ENCODE data around the gene TRPV5. TPM values are rescaled to one million over a fixed set of nuclear protein-coding genes. Genes with fewer than 3 reads are reported as not detected.

Gene TRPV5
- total RNA-seq, 1 donor from 2014 or later, result not detected

GRCh38 chr7:142917447-142917846 is 16.1 kb downstream of the TRPV5 start:
- Mint-ChIP-seq H3K9me3 (ENCODE audit: unreplicated experiment) (no peaks in the 10 kb centered on the region), H3K27me3 (ENCODE audit: unreplicated experiment) (peaks cover 7% of the 10 kb centered on the region), H3K4me3 (ENCODE audit: unreplicated experiment) (no peak overlapping the region), H3K4me1 (ENCODE audit: unreplicated experiment) (no peaks in the 10 kb centered on the region), H3K27ac (ENCODE audit: unreplicated experiment) (no peak overlapping the region), H3K36me3 (ENCODE audit: unreplicated experiment) (no peaks in the 10 kb centered on the region)
- no peak for DNase-seq (ENCODE audit: extremely low spot score, unreplicated experiment)
- no peak for TF ChIP-seq CTCF (IDR thresholded peaks at IDR 0.05)

- H3K27ac Mint-ChIP-seq (ENCODE audit: unreplicated experiment), result no peak overlapping the region
- no peaks in the 10 kb centered on the region for H3K36me3 Mint-ChIP-seq (ENCODE audit: unreplicated experiment)
- H3K4me1 Mint-ChIP-seq (ENCODE audit: unreplicated experiment), result no peaks in the 10 kb centered on the region
- no peak overlapping the region for H3K4me3 Mint-ChIP-seq (ENCODE audit: unreplicated experiment)
- no peaks in the 10 kb centered on the region for H3K9me3 Mint-ChIP-seq (ENCODE audit: unreplicated experiment)
- TF ChIP-seq CTCF (IDR thresholded peaks at IDR 0.05), result no peak
- no peak for DNase-seq (ENCODE audit: extremely low spot score, unreplicated experiment)
- H3K27me3 Mint-ChIP-seq (ENCODE audit: unreplicated experiment), result peaks cover 7% of the 10 kb centered on the region
These were observed 17.0 kb downstream of the TRPV5 start for GRCh38 chr7:142916508-142916907.

- Mint-ChIP-seq H3K4me3 (ENCODE audit: unreplicated experiment) (no peak overlapping the region), H3K9me3 (ENCODE audit: unreplicated experiment) (no peaks in the 10 kb centered on the region), H3K4me1 (ENCODE audit: unreplicated experiment) (no peaks in the 10 kb centered on the region), H3K36me3 (ENCODE audit: unreplicated experiment) (no peaks in the 10 kb centered on the region), H3K27me3 (ENCODE audit: unreplicated experiment) (peaks cover 7% of the 10 kb centered on the region), H3K27ac (ENCODE audit: unreplicated experiment) (no peak overlapping the region)
- TF ChIP-seq CTCF (IDR thresholded peaks at IDR 0.05), result no peak
- DNase-seq (ENCODE audit: extremely low spot score, unreplicated experiment), result no peak
These were observed 18.2 kb downstream of the TRPV5 start for GRCh38 chr7:142915315-142915714.

- Mint-ChIP-seq H3K4me1 (ENCODE audit: unreplicated experiment) (no peaks in the 10 kb centered on the region), H3K9me3 (ENCODE audit: unreplicated experiment) (no peaks in the 10 kb centered on the region), H3K36me3 (ENCODE audit: unreplicated experiment) (no peaks in the 10 kb centered on the region), H3K4me3 (ENCODE audit: unreplicated experiment) (no peak overlapping the region), H3K27ac (ENCODE audit: unreplicated experiment) (no peak overlapping the region), H3K27me3 (ENCODE audit: unreplicated experiment) (peaks cover 7% of the 10 kb centered on the region)
- no peak for DNase-seq (ENCODE audit: extremely low spot score, unreplicated experiment)
- TF ChIP-seq CTCF (IDR thresholded peaks at IDR 0.05), result no peak
These were observed 19.4 kb downstream of the TRPV5 start for GRCh38 chr7:142914121-142914520.

- Mint-ChIP-seq H3K27ac (ENCODE audit: unreplicated experiment) (no peak overlapping the region), H3K36me3 (ENCODE audit: unreplicated experiment) (no peaks in the 10 kb centered on the region)
These were observed 20.0 kb downstream of the TRPV5 start for GRCh38 chr7:142913566-142913965.

More at GRCh38 chr7:142913566-142913965, 20.0 kb downstream of the TRPV5 start:
- Mint-ChIP-seq H3K4me3 (ENCODE audit: unreplicated experiment) (no peak overlapping the region), H3K9me3 (ENCODE audit: unreplicated experiment) (no peaks in the 10 kb centered on the region), H3K27me3 (ENCODE audit: unreplicated experiment) (peaks cover 6% of the 10 kb centered on the region), H3K4me1 (ENCODE audit: unreplicated experiment) (no peaks in the 10 kb centered on the region)
- no peak for TF ChIP-seq CTCF (IDR thresholded peaks at IDR 0.05)
- no peak for DNase-seq (ENCODE audit: extremely low spot score, unreplicated experiment)
